Femur (tissue), 1 donor: ENCODE data around the gene TSPAN14.

Experiments
- DNase-seq: peaks from one replicate; pipeline ENCODE4 v3.0.0-alpha.2; 2017

TSPAN14 gene

GRCh38 chr10:80491251-80492102 lies 37.4 kb downstream of the TSPAN14 start:
- no peak for DNase-seq

GRCh38 chr10:80492848-80493521 lies 38.9 kb downstream of the TSPAN14 start:
- no peak for DNase-seq

DNA sequence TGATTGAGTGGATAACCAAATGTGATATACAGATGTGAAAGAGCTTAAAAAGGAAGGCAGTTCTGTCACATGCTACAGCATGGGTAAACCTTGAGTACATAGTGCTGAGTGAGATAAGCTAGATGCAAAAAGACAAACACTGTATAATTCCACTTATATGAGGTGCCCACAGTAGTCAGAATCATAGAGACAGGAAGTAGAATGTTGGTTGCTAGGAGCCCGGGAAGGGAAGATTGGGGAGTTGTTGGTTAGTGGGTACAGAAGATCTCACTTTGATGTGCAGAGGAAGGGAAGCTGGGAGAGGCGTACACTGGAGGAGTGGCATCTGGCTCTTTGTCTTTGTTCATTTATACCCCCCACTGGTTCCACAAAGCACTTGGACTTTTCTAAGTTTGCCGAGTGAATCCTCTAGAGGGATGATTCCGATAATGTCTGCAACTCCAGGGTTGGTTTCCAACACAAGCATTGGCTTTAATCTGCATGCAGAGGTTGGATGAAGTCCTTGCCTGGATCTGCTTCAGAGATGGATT lies 39.5 kb downstream of the TSPAN14 start:
- DNase-seq: no peak

DNA sequence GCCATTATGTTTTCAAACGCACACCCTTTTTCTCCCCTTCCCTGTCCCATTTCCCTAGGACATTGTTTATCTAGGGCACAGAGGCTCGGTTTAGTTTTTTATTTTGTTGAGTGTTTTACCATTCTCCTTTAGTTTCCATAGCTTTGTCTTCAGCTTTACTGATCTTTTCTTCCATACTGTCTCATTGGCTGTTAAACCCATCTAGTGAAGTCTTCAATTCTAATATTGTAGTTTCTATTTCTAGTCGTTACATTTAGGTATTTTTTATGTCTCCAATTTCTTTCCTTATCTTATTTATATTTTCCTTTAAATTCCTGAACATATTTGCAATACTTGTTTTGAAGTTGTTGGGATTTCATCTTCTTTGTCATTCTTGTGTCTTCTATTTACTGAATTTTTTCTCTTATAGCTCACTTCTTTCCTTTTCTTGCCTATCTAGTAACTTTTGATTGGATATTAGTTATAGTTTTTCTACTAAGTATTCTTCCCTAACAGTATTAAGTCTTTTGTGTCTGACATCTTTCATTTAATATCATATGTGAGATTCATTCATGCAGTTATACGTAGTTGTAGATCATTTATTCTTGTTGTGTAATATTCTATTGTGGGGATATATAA lies 42.6 kb downstream of the TSPAN14 start:
- DNase-seq: no peak

GRCh38 chr10:80497187-80498077 lies 43.3 kb downstream of the TSPAN14 start:
- DNase-seq: peak; percentile 68

GRCh38 chr10:80498078-80498832 lies 44.1 kb downstream of the TSPAN14 start:
- DNase-seq: no peak

GRCh38 chr10:80498833-80499741 lies 45.0 kb downstream of the TSPAN14 start:
- peak; percentile 87 for DNase-seq

GRCh38 chr10:80500572-80501380 lies 46.7 kb downstream of the TSPAN14 start:
- peak; percentile 77 for DNase-seq

DNA sequence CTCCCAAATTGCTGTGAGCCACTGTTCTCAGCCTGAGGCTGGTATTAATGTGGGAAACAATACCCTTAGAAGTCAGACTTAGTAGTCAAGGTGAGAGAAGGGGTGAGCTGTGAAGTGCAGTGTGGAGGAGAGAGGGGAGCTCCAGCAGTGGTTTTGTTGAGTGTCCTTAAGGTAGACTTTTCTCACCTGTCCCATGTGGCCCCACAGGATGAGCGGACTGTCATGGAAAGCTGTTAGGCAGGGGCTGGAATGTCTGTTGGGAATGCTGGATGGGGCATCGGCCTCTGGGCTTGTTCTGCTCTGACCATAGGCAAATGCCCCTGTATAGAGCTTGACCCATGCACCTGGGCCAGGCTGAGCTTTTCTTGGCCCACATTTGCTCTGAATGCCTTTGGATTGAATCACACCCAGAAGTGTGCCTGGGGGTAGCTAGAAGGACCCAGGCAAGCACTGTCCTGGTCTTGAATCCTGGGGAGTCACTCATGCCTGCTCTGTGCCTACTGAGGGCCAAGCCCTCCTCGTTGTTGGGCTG lies 47.3 kb downstream of the TSPAN14 start:
- peak; percentile 14 for DNase-seq

DNA sequence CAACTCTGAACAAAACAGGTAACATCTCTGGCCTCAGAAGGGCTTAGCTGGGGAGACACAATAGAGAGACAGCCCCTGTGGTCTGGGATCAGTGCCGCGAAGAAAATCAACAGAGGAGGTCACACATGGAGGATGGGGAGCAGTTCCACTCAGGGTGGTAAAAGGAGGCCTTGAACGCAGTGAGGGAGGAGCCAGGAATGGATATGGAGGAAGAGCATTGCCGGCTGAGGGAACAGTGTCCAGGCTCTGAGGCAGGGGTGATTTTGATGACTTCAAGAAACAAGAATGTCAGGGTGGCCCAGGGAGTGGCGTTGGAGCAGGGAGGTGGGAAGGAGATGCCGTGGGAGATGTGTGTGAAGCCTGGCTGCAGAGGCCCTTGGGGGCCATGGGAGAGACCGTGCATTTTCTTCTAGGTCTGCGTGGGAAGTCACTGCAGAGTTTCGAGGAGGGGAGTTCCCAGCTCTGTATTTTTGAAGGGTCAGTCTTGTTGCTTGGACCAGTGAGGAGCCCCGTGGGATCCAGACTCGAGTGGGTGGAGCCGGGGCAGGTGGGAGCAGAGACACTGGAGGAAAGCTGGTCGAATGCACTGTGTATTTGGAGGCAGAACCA lies 47.9 kb downstream of the TSPAN14 start:
- peak; percentile 17 for DNase-seq

DNA sequence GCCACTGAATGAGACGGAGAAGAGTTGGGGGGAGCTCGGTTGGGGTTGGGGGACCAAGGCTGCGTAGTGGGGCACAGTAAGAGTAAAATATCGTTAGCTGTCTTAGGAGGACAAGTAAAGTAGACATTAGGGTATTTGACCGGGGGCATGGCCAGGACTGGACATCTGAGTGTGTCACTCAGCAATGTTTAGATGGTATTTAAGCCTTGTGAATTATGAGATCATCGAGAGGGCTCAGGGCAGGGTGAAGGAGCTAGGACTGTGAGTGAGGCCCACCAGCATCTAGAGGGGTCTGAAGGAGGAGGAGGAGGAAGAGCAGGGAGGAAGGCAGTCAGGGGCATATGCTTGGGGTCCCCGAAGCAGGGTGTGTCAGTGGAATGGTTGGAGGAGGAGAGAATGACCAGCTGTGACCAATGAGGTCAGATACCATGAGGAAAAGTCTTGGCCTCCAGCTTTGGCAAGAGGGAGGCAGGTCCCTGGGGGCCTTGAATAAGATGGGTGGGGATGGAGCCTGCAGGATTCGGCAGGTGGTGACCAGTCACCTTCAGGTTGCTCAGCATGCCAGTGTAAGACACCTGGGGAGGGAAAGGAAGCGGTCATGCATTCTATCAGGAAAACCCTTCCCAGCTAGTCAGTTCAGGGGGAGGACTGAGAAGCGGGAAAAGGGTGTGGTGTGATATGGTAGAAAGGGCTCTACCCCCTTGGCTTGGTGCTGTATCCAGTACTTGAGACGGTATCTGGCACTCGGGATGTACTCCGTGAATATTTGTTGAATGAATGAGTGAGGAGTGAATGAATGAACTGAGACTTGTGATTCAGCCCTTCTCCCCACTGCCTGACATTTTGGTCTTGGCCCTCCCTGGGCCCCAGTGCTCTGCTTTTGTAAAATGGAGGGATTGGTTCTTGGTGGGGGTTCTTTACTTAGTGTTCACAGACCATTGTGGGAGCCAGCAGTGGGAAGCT lies 48.8 kb downstream of the TSPAN14 start:
- peak; percentile 3 for DNase-seq

DNA sequence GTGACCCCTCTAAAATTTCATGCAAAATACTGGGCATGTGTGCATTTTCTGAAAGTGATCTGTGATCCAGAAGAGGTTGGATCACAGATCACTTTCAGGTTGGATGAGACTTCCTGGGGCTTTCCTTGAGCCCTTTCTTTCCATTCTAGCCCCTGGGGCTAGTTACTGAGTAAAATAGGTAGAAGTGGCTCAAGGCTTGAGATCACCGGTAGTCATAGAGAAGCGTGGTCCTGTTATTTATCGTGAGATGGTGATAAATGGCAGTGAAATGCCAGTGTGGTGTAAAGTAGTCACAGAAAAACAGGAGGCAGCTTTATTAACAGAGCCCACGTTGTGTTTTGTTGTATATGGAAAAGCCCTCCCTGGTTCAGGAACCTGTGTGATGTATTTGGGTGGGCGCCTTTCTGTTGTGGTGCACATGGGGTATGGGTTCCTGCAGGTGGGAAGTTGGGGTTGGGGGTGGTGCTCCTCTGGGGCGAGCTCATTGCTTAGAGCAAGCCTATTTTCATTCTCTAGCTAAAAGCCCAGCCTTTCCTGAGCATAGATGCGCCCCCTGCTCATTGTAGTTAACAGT lies 49.6 kb downstream of the TSPAN14 start:
- DNase-seq: no peak

GRCh38 chr10:80504158-80504811 lies 50.2 kb downstream of the TSPAN14 start:
- no peak for DNase-seq

DNA sequence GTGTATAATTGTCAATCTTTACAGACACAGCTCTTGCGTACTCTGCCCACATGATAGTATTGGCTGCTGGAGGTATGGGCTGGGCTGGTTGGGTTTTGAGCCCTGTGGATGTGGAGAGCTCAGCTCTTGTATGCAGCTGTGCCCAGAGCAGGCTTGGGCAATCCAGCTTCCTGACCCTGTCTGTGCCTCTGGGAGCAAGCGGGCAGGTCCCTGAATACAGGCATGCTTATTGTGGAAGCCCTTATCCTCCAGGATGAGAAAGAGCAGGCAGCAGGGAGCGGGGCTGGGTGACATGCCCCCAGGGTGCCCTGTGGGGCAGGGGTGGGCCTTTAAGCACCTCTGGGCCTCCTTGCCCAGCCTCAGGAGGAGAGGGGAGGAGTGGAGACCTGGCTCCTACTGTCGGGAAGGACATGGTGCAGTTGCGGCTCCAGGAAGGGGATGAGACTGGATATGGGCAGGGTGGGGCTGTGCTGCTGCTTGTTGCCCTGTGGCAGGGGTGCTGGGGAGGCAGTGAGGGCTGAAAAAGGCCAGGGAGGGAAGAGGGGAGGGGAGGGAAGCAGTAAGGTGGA lies 50.9 kb downstream of the TSPAN14 start:
- DNase-seq: no peak

DNA sequence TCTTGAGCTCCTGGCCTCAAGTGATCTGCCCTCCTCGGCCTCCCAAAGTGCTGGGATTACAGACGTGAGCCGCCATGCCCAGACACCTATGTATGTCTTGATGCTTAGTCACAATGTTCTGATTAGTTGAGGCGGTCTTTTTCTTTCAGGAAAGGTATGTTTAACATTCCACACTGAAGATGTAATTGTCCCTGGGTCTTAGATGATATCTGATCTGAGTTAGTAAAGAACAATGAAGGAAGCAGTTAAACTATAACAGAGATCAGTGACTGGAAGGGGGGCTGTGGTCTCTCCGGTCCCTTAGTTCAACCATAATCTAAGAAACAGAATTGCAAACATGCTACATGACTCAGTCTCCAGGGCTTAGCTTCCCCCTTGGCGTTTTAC lies 52.1 kb downstream of the TSPAN14 start:
- DNase-seq: no peak

GRCh38 chr10:80506836-80507487 lies 52.9 kb downstream of the TSPAN14 start:
- DNase-seq: no peak
